GM21825 (cell line): ENCODE results near the gene FOXC2.

Source experiments
- ATAC-seq: cut with Tn5 transposase; IDR thresholded peaks from one replicate; pipeline ENCODE4 v1.9.1; 2021; ENCODE audit warnings: mild to moderate bottlenecking, moderate library complexity; ENCODE audit not compliant: unreplicated experiment

FOXC2 gene

GRCh38 chr16:86571530-86571915 lies 4.9 kb downstream of the FOXC2 start:
- no peak for ATAC-seq

GRCh38 chr16:86572041-86572521 lies 5.5 kb downstream of the FOXC2 start:
- ATAC-seq: no peak

GRCh38 chr16:86572606-86573005 lies 6.0 kb downstream of the FOXC2 start:
- no peak for ATAC-seq

GRCh38 chr16:86573215-86573614 lies 6.6 kb downstream of the FOXC2 start:
- no peak for ATAC-seq

- no peak for ATAC-seq
Measured at GRCh38 chr16:86573646-86574508, 7.2 kb downstream of the FOXC2 start.

- ATAC-seq: no peak
Measured at GRCh38 chr16:86574646-86575045, 8.0 kb downstream of the FOXC2 start.

- ATAC-seq: no peak
Measured at GRCh38 chr16:86575095-86575685, 8.6 kb downstream of the FOXC2 start.

- ATAC-seq: no peak
Measured at GRCh38 chr16:86575754-86576557, 9.3 kb downstream of the FOXC2 start.

GRCh38 chr16:86576591-86577313 lies 10.1 kb downstream of the FOXC2 start:
- no peak for ATAC-seq

GRCh38 chr16:86577314-86577971 lies 10.8 kb downstream of the FOXC2 start:
- no peak for ATAC-seq

- ATAC-seq: no peak
Measured at GRCh38 chr16:86578061-86578599, 11.5 kb downstream of the FOXC2 start, which contains the start of gene FOXL1. Gene FOXL1, plus strand, starts transcription at chr16:86578549. Its CDS starts 175 bp downstream, at chr16:86578724.

GRCh38 chr16:86578611-86579267 lies 12.1 kb downstream of the FOXC2 start:
- ATAC-seq: no peak

- no peak for ATAC-seq
Measured at GRCh38 chr16:86579268-86580062, 12.8 kb downstream of the FOXC2 start.

- no peak for ATAC-seq
Measured at GRCh38 chr16:86580063-86580790, 13.6 kb downstream of the FOXC2 start.

GRCh38 chr16:86580791-86581170 lies 14.2 kb downstream of the FOXC2 start:
- ATAC-seq: no peak

- ATAC-seq: no peak
Measured at GRCh38 chr16:86581458-86581857, 14.8 kb downstream of the FOXC2 start.

- no peak for ATAC-seq
Measured at GRCh38 chr16:86584071-86584685, 17.5 kb downstream of the FOXC2 start.
